ENCODE results near the gene SOCS1. TPM values are rescaled to one million over a fixed set of nuclear protein-coding genes. Genes with fewer than 3 reads are reported as not detected.
A peak's percentile ranks its signal among the peaks of the same experiment; 100 is the strongest.

SOCS1 gene
- total and polyA plus RNA-seq, 2 experiments from 2014 or later, result 84.7 to 104 TPM

DNA sequence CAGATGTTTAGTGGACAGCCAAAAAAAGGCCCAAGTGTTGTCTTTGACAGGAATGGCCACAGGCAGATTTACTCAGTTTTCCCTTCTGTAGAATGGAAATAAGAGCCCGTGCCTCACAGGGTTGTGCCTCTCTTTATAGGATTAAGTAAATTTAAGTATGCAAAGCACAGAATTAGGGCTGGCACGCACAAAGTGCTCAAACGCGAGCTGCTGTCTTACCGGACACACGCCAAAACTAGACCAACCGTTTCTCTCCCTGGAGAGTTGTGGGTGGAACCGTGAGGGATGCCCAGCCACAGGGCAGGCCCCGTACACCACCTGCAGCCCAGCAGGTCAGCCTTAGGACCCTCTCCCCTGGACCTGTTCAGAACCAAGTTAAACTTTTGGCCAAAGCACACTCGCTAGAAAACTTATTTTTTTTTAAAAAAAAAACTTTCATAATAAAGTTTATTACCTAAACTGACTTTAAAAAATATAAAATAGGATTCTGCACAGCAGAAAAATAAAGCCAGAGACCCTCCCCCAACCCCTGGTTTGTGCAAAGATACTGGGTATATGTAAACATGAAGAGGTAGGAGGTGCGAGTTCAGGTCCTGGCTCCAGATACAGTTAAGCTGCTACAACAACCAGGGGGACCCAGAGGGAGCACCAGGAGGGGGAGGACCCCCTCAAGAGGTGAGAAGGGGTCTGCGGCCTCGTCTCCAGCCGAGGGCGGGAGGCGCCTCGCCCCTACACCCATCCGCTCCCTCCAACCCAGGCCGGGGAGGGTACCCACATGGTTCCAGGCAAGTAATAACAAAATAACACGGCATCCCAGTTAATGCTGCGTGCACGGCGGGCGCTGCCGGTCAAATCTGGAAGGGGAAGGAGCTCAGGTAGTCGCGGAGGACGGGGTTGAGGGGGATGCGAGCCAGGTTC is 1.8 kb downstream of the SOCS1 start:
- H2AFZ ChIP-seq, result no peak overlapping the region
- peaks cover 32% of the 10 kb centered on the region for H3K4me1 ChIP-seq (ENCODE audit: insufficient read depth)
- H3K27ac Mint-ChIP-seq, result no peak overlapping the region
- H3K4me3 Mint-ChIP-seq, result peak overlapping the region; percentile 80
- H3K27me3 ChIP-seq (ENCODE audit: insufficient read depth), result no peaks in the 10 kb centered on the region
- peaks cover 33% of the 10 kb centered on the region for H3K79me2 ChIP-seq (replicated peaks; ENCODE audit: insufficient read depth)
- H4K20me1 ChIP-seq (replicated peaks; ENCODE audit: insufficient read depth), result peaks cover 21% of the 10 kb centered on the region
- peak overlapping the region; percentile 96 for H3K4me2 ChIP-seq
- no peak for TF ChIP-seq EZH2phosphoT487 (IDR thresholded peaks at IDR 0.05; ENCODE audit: unreplicated experiment)
- TF ChIP-seq, protein P1, sequence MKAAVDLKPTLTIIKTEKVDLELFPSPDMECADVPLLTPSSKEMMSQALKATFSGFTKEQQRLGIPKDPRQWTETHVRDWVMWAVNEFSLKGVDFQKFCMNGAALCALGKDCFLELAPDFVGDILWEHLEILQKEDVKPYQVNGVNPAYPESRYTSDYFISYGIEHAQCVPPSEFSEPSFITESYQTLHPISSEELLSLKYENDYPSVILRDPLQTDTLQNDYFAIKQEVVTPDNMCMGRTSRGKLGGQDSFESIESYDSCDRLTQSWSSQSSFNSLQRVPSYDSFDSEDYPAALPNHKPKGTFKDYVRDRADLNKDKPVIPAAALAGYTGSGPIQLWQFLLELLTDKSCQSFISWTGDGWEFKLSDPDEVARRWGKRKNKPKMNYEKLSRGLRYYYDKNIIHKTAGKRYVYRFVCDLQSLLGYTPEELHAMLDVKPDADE (IDR thresholded peaks at IDR 0.05), result no peak
- no peak; the same call in 1 of the 2 replicates for TF ChIP-seq POLR2AphosphoS5 (IDR thresholded peaks at IDR 0.05; ENCODE audit: low read depth)
- no peak for TF ChIP-seq STAT1 (IDR thresholded peaks at IDR 0.05; ENCODE audit: unreplicated experiment)
- TF ChIP-seq NANOG (IDR thresholded peaks at IDR 0.05; ENCODE audit: borderline replicate concordance), result no peak
- no peak for TF ChIP-seq EZH2 (IDR thresholded peaks at IDR 0.05; ENCODE audit: low read depth, unreplicated experiment)
- TF ChIP-seq ZNF114 (CRISPR knock-in tag; IDR thresholded peaks at IDR 0.05), result no peak
- TF ChIP-seq CTCF (conservative IDR thresholded peaks at IDR 0.05; ENCODE audit: low read depth in 2 of 2), result no peak
- TF ChIP-seq ZNF331 (CRISPR knock-in tag; IDR thresholded peaks at IDR 0.05; ENCODE audit: low read depth), result no peak
- ATAC-seq (no peak), DNase-seq (ENCODE audit: low spot score) (no peak)
- H3K27ac ChIP-seq (ENCODE audit: low read depth), result peak overlapping the region; percentile 74
- peaks cover 53% of the 10 kb centered on the region for H3F3A ChIP-seq (replicated peaks; ENCODE audit: low read depth)
- no peaks in the 10 kb centered on the region for H3K9me2 ChIP-seq (ENCODE audit: insufficient read depth)
- H3K4me3 ChIP-seq, result peak overlapping the region; percentile 89
- H3K9me3 Mint-ChIP-seq, result no peaks in the 10 kb centered on the region
- H3K4me1 Mint-ChIP-seq, result peaks cover 35% of the 10 kb centered on the region
- H3K36me3 ChIP-seq (ENCODE audit: insufficient read depth), result peaks cover 21% of the 10 kb centered on the region
- H3K36me3 Mint-ChIP-seq (ENCODE audit: low read depth), result peaks cover 27% of the 10 kb centered on the region
- peaks cover 22% of the 10 kb centered on the region for H3K27me3 Mint-ChIP-seq (ENCODE audit: insufficient read depth, low read depth, poor library complexity)

GRCh38 chr16:11253009-11253994 is 2.7 kb downstream of the SOCS1 start:
- Histone ChIP-seq H3K4me1 (ENCODE audit: insufficient read depth) (peaks cover 32% of the 10 kb centered on the region), H3K4me2 (peak overlapping the region; percentile 96), H4K20me1 (replicated peaks; ENCODE audit: insufficient read depth) (peaks cover 21% of the 10 kb centered on the region), H3K9me2 (ENCODE audit: insufficient read depth) (no peaks in the 10 kb centered on the region), H2AFZ (no peak overlapping the region), H3K27ac (ENCODE audit: low read depth) (peak overlapping the region; percentile 74), H3K79me2 (replicated peaks; ENCODE audit: insufficient read depth) (peaks cover 33% of the 10 kb centered on the region), H3F3A (replicated peaks; ENCODE audit: low read depth) (peaks cover 55% of the 10 kb centered on the region), H3K36me3 (ENCODE audit: insufficient read depth) (peaks cover 21% of the 10 kb centered on the region), H3K27me3 (ENCODE audit: insufficient read depth) (no peaks in the 10 kb centered on the region), H3K4me3 (peak overlapping the region; percentile 89)
- DNase-seq (ENCODE audit: low spot score), result no peak
- H3K27ac Mint-ChIP-seq, result no peak overlapping the region; the same call in 1 of the 2 replicates
- peak; percentile 31; the same call in 1 of the 2 replicates for TF ChIP-seq POLR2AphosphoS5 (IDR thresholded peaks at IDR 0.05; ENCODE audit: low read depth)
- TF ChIP-seq CTCF (conservative IDR thresholded peaks at IDR 0.05; ENCODE audit: low read depth in 2 of 2), result no peak
- no peak for TF ChIP-seq STAT1 (IDR thresholded peaks at IDR 0.05; ENCODE audit: unreplicated experiment)
- TF ChIP-seq NANOG (IDR thresholded peaks at IDR 0.05; ENCODE audit: borderline replicate concordance), result no peak
- ATAC-seq, result no peak
- H3K4me3 Mint-ChIP-seq, result peak overlapping the region; percentile 80
- no peaks in the 10 kb centered on the region for H3K9me3 Mint-ChIP-seq
- H3K4me1 Mint-ChIP-seq, result peaks cover 35% of the 10 kb centered on the region
- peaks cover 27% of the 10 kb centered on the region for H3K36me3 Mint-ChIP-seq (ENCODE audit: low read depth)
- peaks cover 26% of the 10 kb centered on the region for H3K27me3 Mint-ChIP-seq (ENCODE audit: insufficient read depth, low read depth, poor library complexity)
